NCI-H1930 (cell line): ENCODE data around the gene PPP1CC.

Experiments used
- DNase-seq, 2 experiments: peaks; one replicate each; lab custom pipeline; 2025; lab: John Stamatoyannopoulos, UW

The PPP1CC gene

GRCh38 chr12:110687396-110688169 is 55.1 kb downstream of the PPP1CC start:
- DNase-seq, result no peak

GRCh38 chr12:110686294-110686903 is 56.3 kb downstream of the PPP1CC start:
- no peak for DNase-seq

GRCh38 chr12:110684312-110684836 is 58.3 kb downstream of the PPP1CC start:
- no peak for DNase-seq

GRCh38 chr12:110683888-110684287 is 58.8 kb downstream of the PPP1CC start:
- DNase-seq, result no peak

GRCh38 chr12:110680032-110680431 is 62.7 kb downstream of the PPP1CC start:
- no peak for DNase-seq

GRCh38 chr12:110679201-110679600 is 63.5 kb downstream of the PPP1CC start:
- no peak for DNase-seq

- no peak for DNase-seq
Observed at GRCh38 chr12:110677982-110678381, 64.7 kb downstream of the PPP1CC start.

GRCh38 chr12:110677206-110677911 is 65.3 kb downstream of the PPP1CC start:
- no peak for DNase-seq

- DNase-seq, result no peak
Observed at GRCh38 chr12:110676171-110676570, 66.5 kb downstream of the PPP1CC start.

- no peak for DNase-seq
Observed at GRCh38 chr12:110670161-110670701, 72.5 kb downstream of the PPP1CC start.
